GM23248 (cell line): ENCODE data around the gene GLYATL3.

ENCODE experiments used
- EZH2 ChIP-seq: fragments of 200-600 bp; sonication (generic); IDR thresholded peaks from 2 replicates; pipeline ENCODE4 v1.6.1; 2018; ENCODE audit warnings: antibody characterized with exemption, mild to moderate bottlenecking; ENCODE audit not compliant: insufficient read depth, poor library complexity, severe bottlenecking
- EZH2phosphoT487 ChIP-seq: fragments of 200-600 bp; sonication (generic); IDR thresholded peaks from 2 replicates; pipeline ENCODE4 v1.6.1; 2018; ENCODE audit warnings: antibody characterized with exemption, moderate library complexity, mild to moderate bottlenecking, low read depth; ENCODE audit not compliant: insufficient read depth

GRCh38 chr6:49540614-49541013 is 40.9 kb downstream of the GLYATL3 start:
- TF ChIP-seq EZH2 (no peak), EZH2phosphoT487 (no peak)
